Measurements from ENCODE around the gene DSTYK. TPM values are rescaled to one million over a fixed set of nuclear protein-coding genes. Genes with fewer than 3 reads are reported as not detected.
A peak's percentile ranks its signal among the peaks of the same experiment; 100 is the strongest.

DSTYK gene
- total and polyA plus RNA-seq, 9 donors = 8.8 to 20.0 (median 18.0) TPM

GRCh38 chr1:205258261-205258691, 46.8 kb upstream of the DSTYK start:
- intact Hi-C loops (cut with DNase I) = loop anchor here in 3 of 4 donors (5.0 to 10.0 kb wide), 4 partner anchors 113 to 281 kb away; partner anchors contain the start of gene RBBP5 (in 1 of the 3)

DNA sequence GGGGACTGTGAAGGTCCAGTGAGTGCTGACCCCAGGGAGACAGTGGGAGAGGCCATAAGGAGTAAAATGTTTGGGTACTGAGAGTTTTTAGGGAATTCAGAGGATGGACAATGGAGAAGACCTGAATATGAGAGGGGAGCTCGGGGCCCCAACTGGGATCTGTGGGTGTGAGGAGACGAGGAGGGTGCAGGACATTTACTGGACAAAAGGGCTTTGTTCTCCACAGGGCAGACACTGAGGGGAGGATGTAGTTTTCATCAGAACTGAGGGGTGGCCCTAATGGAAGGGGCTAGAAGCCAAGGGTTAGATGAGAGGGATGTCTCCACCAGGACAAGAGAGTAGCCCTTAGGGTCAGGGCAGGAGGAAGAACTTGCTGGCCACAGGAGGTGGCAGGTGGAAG, 46.2 kb upstream of the DSTYK start:
- no peak for DNase-seq
- Histone ChIP-seq H3K9me3 (no peaks in the 10 kb centered on the region), H3K36me3 (no peaks in the 10 kb centered on the region), H3K27me3 (no peaks in the 10 kb centered on the region), H3K4me1 (ENCODE audit: insufficient read depth) (peaks cover 7% of the 10 kb centered on the region), H3K27ac (no peak overlapping the region), H3K4me3 (no peak overlapping the region)
- TF ChIP-seq CTCF (IDR thresholded peaks at IDR 0.05) = no peak
- no peak for TF ChIP-seq POLR2A (IDR thresholded peaks at IDR 0.05)
- TF ChIP-seq EP300 (IDR thresholded peaks at IDR 0.05) = no peak
- WGBS, 3 donors = 90 to 93% (median 91%) methylated on average over 2 of the region's 2 CpGs
- intact Hi-C loops (cut with DNase I) = loop anchor here in 3 of 4 donors (5.0 to 10.0 kb wide), 4 partner anchors 113 to 280 kb away; partner anchors contain the start of gene RBBP5 (in 1 of the 3)

More at GRCh38 chr1:205258261-205258691, 46.8 kb upstream of the DSTYK start:
- Histone ChIP-seq H3K4me1 (ENCODE audit: insufficient read depth) (peaks cover 7% of the 10 kb centered on the region), H3K9me3 (no peaks in the 10 kb centered on the region), H3K27ac (no peak overlapping the region), H3K4me3 (no peak overlapping the region), H3K27me3 (no peaks in the 10 kb centered on the region), H3K36me3 (no peaks in the 10 kb centered on the region)
- DNase-seq = no peak
- 83 to 90% (median 89%) methylated on average over 7 of the region's 7 CpGs for WGBS, 3 donors
- TF ChIP-seq POLR2A (IDR thresholded peaks at IDR 0.05) (no peak), EP300 (IDR thresholded peaks at IDR 0.05) (no peak), CTCF (IDR thresholded peaks at IDR 0.05) (no peak)

GRCh38 chr1:205256951-205257625, 45.6 kb upstream of the DSTYK start:
- Histone ChIP-seq H3K36me3 (no peaks in the 10 kb centered on the region), H3K4me3 (no peak overlapping the region), H3K27ac (no peak overlapping the region), H3K4me1 (ENCODE audit: insufficient read depth) (peaks cover 6% of the 10 kb centered on the region), H3K27me3 (no peaks in the 10 kb centered on the region), H3K9me3 (no peaks in the 10 kb centered on the region)
- intact Hi-C loops (cut with DNase I) = loop anchor here in 3 of 4 donors (5.0 to 10.0 kb wide), 4 partner anchors 112 to 280 kb away; partner anchors contain the start of gene RBBP5 (in 1 of the 3)
- TF ChIP-seq CTCF (IDR thresholded peaks at IDR 0.05) = no peak
- no peak for TF ChIP-seq POLR2A (IDR thresholded peaks at IDR 0.05)
- TF ChIP-seq EP300 (IDR thresholded peaks at IDR 0.05) = no peak
- no peak for DNase-seq
- WGBS, 3 donors = 90 to 94% (median 94%) methylated on average over 18 to 19 of the region's 19 CpGs

DNA sequence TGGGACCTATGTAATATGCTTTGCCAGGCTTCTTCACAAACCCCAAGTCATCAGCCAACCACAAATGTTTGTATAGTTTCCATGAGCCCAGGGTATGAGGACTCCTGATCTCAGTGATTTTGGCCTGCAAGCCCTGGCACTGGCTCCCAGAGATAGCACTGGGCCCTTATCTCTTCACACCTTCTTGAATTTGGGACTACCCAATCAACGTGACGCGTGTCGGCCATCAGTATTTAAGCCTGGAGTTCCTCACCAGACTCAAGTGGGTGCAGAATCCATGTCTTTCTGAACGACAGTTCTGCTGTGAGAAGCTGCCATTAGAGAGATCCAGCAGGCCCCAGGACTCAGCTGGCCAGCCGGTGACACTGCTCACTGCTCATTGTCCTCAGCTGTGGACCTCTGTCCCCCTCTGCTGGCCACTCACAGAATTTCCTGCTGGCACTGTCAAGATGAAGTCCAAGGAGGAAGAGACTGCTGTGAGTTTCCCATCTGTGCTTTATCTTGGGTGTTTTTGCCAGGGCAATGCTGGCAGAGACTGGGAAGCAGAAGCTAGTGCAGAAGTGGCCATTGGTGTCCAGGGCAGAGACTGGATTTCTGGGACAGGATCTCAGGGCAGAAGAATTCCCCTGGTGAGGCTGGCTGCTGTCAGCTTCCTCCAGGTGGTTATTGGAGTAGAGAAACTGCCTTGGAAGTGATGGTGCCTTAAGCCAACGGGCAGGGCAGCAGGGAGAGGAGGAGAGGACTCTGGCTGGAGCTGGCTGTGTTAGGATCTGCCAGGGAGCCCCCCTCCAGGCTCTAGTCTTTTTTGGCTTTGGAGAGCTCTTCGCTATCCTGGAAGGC, 44.7 kb upstream of the DSTYK start:
- TF ChIP-seq CTCF (IDR thresholded peaks at IDR 0.05) (peak; percentile 90 to 97 (median 96)), POLR2A (IDR thresholded peaks at IDR 0.05) (no peak)
- WGBS, 3 donors = 37 to 44% (median 41%) methylated on average over 8 of the region's 8 CpGs
- H3K36me3 ChIP-seq = no peaks in the 10 kb centered on the region

More for the DNA sequence above, 44.7 kb upstream of the DSTYK start:
- Histone ChIP-seq H3K4me1 (ENCODE audit: insufficient read depth) (peaks cover 5% of the 10 kb centered on the region), H3K27me3 (no peaks in the 10 kb centered on the region), H3K27ac (no peak overlapping the region), H3K4me3 (no peak overlapping the region), H3K9me3 (no peaks in the 10 kb centered on the region)
- peak; percentile 83 to 93 (median 92) for DNase-seq
- intact Hi-C loops (cut with DNase I) = loop anchor here in 3 of 4 donors (5.0 to 10.0 kb wide), 4 partner anchors 111 to 279 kb away; partner anchors contain the start of gene RBBP5 (in 1 of the 3)
